H1 (cell line): ENCODE measurements around the gene RASAL1. TPM values are rescaled to one million over a fixed set of nuclear protein-coding genes. Genes with fewer than 3 reads are reported as not detected.

ENCODE experiments used
- BRCA1 ChIP-seq: IDR thresholded peaks from 2 replicates; pipeline ENCODE4 v1.6.1; 2012; ENCODE audit warnings: low read depth, low read length, improper control_type of control experiment
- GABPA ChIP-seq: IDR thresholded peaks from 2 replicates; pipeline ENCODE4 v1.6.1; 2011; ENCODE audit warnings: mild to moderate bottlenecking, low read length, moderate library complexity, borderline replicate concordance; ENCODE audit not compliant: insufficient read depth
- PHF8 ChIP-seq: fragments of 200-600 bp; sonication (generic); conservative IDR thresholded peaks from 2 replicates; pipeline ENCODE4 v1.7.1; 2012; ENCODE audit warnings: low read depth, mild to moderate bottlenecking, inconsistent platforms, low read length, moderate library complexity
- POLR2AphosphoS5 ChIP-seq: IDR thresholded peaks from 2 replicates; pipeline ENCODE4 v1.6.1; 2011; ENCODE audit warnings: low read depth, low read length
- POU5F1 ChIP-seq: IDR thresholded peaks from 2 replicates; pipeline ENCODE4 v1.6.1; 2011; ENCODE audit warnings: low read depth, mild to moderate bottlenecking, low read length, moderate library complexity
- RXRA ChIP-seq: IDR thresholded peaks from 2 replicates; pipeline ENCODE4 v1.6.1; 2011; ENCODE audit warnings: low read depth, mild to moderate bottlenecking, low read length, moderate library complexity; ENCODE audit not compliant: insufficient read depth
- SIN3A ChIP-seq, 2 experiments: IDR thresholded peaks in 1 of 2; conservative IDR thresholded peaks in 1 of 2; 2 replicates each; pipeline ENCODE4 v1.6.1; 2011 to 2012; ENCODE audit warnings: low read length in 2 of 2, improper control_type of control experiment in 1 of 2, low read depth in 1 of 2, mild to moderate bottlenecking in 1 of 2
- SP4 ChIP-seq: IDR thresholded peaks from 2 replicates; pipeline ENCODE4 v1.6.1; 2012; ENCODE audit warnings: low read length, inconsistent platforms
- TAF7 ChIP-seq: optimal IDR thresholded peaks from 2 replicates; pipeline ENCODE3; 2011; ENCODE audit warnings: low read depth, mild to moderate bottlenecking, inconsistent platforms, low read length, moderate library complexity, borderline replicate concordance
- TBP ChIP-seq: IDR thresholded peaks from 2 replicates; pipeline ENCODE4 v1.6.1; 2011; ENCODE audit warnings: low read depth, low read length, improper control_type of control experiment
- TCF12 ChIP-seq: IDR thresholded peaks from 2 replicates; pipeline ENCODE4 v1.6.1; 2011; ENCODE audit warnings: low read depth, mild to moderate bottlenecking, low read length
- USF2 ChIP-seq: IDR thresholded peaks from 2 replicates; pipeline ENCODE4 v1.6.1; 2011; ENCODE audit warnings: low read length, improper control_type of control experiment
- polyA plus RNA-seq, 7 experiments: library from polyadenylated mRNA; depleted of rRNA in 3 of 7; stranded (reverse) in 5 of 7; unstranded in 2 of 7; fragments of >200 nt in 5 of 7; fragments of 200-250 nt in 2 of 7; gene quantifications; 1 replicate in 5 of 7; 2 replicates in 1 of 7; 4 replicates in 1 of 7; pipeline versions ENCODE4 v1.2.1 to v1.2.3, GENCODE V29; 2011 to 2013; ENCODE audit warnings: missing spikeins in 2 of 7, mixed read lengths in 2 of 7
- total RNA-seq: library from RNA; stranded (reverse); fragmentation: NEBNext Ultra II Directional; extraction: Animal tissue kit (Norgen Biotek cat#: 25700); gene quantifications from 2 replicates; pipeline ENCODE4 v1.2.1, GENCODE V29; 2021

RASAL1 gene
- total and polyA plus RNA-seq, 2 of the 8 experiments (the other 6 are each of a cell fraction or from before 2014, with no cell fraction given): 3.7 to 5.0 TPM

GRCh38 chr12:113145720-113146551 is 10.4 kb upstream of the RASAL1 start (continued):
- no peak for TF ChIP-seq TBP
- no peak for TF ChIP-seq TCF12
- TF ChIP-seq GABPA: no peak
- TF ChIP-seq SP4: no peak
- no peak for TF ChIP-seq TAF7
- TF ChIP-seq SIN3A (conservative IDR thresholded peaks at IDR 0.05 in 1 of 2, IDR thresholded peaks at IDR 0.05 in 1 of 2; ENCODE audit: low read depth in 1 of 2, low read length in 2 of 2): no peak
- TF ChIP-seq POU5F1: no peak
- TF ChIP-seq BRCA1: no peak
- TF ChIP-seq RXRA: no peak
- no peak for TF ChIP-seq USF2
- no peak for TF ChIP-seq PHF8
- TF ChIP-seq POLR2AphosphoS5: no peak
